Measurements from ENCODE around the gene PPP6R2.
A peak's percentile ranks its signal among the peaks of the same experiment; 100 is the strongest.

PPP6R2 gene, protein sequence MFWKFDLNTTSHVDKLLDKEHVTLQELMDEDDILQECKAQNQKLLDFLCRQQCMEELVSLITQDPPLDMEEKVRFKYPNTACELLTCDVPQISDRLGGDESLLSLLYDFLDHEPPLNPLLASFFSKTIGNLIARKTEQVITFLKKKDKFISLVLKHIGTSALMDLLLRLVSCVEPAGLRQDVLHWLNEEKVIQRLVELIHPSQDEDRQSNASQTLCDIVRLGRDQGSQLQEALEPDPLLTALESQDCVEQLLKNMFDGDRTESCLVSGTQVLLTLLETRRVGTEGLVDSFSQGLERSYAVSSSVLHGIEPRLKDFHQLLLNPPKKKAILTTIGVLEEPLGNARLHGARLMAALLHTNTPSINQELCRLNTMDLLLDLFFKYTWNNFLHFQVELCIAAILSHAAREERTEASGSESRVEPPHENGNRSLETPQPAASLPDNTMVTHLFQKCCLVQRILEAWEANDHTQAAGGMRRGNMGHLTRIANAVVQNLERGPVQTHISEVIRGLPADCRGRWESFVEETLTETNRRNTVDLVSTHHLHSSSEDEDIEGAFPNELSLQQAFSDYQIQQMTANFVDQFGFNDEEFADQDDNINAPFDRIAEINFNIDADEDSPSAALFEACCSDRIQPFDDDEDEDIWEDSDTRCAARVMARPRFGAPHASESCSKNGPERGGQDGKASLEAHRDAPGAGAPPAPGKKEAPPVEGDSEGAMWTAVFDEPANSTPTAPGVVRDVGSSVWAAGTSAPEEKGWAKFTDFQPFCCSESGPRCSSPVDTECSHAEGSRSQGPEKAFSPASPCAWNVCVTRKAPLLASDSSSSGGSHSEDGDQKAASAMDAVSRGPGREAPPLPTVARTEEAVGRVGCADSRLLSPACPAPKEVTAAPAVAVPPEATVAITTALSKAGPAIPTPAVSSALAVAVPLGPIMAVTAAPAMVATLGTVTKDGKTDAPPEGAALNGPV

DNA sequence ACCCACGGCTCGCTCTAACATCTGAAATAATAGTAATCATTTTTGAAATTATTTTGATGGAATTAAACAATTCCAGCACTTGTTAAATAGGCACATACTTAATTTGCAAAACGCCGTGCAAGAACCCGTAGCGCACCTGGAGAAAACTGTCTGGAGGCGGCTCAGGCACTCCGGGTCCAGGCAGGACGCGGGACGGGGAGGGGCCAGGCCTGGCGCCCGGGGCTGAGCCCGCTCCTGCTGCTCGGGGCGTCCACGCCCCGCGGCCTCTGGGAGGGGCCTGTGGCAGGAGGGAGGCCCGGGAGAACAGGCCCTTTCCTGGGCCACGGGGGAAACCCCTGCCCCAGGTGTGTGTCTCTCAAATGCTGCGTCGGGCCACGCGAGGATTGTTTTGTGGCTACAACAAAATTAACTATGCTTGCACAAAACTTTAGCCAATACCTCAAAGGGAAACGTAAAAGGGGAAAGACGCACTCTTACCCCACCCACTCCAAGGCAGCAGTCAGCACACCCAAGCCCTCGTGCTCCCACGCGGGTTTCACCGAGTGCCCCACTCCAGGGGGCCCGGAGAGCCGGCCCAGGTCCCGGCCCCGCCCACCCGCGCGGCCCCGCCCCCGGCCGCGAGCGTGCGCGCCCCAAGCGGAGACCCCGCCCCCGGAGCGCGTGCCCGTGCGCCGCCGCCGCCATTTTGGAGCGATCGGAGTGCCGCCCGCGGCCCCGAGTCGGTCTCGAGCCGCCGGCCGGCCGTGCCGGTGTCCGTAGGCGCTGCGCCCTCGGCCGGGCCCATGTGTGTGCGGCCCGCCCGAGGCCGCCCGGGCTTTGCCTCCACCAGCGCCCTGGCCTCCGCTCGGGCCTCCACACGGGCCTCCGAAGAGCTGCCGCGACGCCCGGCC lies at the start of gene PPP6R2:
Gene PPP6R2 (plus strand): TSS at position 677 of the 890 bp plus-strand sequence. CDS start 50,582 bp downstream, outside the sequence.
- peak; percentile 50 for DNase-seq

DNA sequence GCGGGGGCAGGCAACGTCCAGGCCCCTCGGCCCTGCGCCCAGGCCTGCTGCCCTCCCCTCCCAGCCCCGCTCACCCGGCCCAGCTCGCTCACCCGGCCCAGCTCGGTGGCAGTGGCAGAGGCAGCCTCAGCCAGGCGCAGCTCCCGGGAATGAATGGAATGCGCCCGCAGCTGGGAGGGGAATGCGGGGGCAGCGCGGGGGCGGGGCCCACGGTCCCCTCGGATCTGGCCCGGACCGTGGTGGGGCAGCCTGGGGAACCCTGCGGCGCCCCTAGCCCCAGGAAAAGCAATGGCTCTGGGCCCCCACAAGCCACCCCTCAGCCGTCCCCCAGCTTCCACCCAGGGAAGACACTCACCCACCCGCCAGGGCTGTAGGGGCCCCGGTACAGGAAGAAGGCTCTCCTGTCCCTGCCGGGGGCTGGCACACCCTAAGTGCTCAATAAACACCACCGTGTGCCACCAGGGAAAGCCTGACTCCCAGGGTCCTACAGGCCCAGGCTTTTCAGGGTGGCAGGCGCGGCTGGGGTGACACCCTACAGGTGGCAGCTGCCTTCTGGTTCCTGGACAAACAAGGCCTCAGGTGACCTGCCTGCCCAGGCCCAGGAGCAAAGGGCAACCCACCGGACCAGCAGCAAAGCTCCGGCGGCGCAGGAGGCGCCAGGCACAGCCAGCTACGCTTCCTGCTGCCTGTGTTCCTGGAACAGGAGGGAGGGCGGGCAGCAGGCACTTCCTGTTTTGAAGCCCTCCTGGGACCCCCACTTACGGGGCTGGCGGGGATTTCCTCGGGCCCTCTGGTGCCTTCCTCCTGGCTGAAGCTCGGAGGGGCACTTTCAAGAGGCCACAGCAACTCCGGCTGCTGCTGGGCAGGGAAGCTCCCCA lies 49.4 kb upstream of the PPP6R2 start:
- DNase-seq = no peak

DNA sequence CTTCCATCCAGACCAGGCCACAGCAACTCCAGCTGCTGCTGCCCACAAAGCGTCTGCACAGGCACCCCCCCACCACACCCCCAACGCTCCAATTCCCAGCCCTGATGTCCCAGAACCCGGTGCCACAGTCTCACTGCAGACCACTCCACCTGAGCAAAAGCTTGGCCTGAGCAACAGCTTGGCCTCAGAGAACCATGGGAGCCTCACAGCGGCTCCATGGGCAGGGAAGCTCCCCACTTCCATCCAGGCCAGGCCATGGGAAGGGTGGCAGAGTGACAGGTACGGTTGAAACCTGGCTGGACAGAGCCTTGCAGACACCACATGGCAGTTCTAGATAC lies 48.8 kb upstream of the PPP6R2 start:
- no peak for DNase-seq

DNA sequence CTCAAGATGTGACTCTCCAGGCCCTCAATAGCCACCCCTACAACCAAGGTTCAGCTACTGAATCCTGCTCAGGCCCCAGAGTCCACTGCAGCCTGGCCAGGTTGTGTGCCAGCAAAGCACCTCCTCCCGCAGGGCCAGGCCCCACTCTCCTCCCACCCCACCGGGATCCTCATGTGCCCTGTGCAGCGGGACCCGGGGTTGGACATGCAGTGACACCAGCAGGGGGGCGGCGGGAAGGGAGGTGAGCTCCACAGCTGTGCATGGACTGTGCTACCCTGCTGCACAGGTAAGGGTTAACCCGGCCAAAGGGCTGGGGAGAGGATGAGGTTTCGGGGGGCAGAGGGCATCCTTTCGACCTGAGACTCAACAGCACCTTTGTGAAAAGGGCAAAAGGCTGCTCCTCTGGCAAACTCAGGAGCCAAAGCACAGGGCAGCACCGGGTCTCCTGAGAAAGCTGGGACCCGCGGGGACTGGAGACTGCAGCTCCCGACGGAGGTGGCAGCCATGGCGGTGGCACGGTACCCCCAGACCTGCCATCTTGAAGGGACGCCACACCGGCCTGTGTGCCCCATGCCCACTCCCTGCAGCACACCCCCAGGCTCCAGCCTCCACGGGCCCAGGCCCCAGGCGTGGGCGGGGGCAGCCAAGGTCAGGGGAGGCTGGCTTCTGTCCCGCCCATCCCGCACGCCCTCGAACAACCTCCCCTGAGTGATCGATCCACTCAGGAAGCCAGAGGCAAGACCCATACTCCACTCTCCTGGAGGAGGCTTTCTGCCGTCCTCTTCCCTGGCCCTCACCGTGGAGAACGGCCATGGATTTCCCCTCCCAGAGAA lies 46.3 kb upstream of the PPP6R2 start:
- no peak for DNase-seq

DNA sequence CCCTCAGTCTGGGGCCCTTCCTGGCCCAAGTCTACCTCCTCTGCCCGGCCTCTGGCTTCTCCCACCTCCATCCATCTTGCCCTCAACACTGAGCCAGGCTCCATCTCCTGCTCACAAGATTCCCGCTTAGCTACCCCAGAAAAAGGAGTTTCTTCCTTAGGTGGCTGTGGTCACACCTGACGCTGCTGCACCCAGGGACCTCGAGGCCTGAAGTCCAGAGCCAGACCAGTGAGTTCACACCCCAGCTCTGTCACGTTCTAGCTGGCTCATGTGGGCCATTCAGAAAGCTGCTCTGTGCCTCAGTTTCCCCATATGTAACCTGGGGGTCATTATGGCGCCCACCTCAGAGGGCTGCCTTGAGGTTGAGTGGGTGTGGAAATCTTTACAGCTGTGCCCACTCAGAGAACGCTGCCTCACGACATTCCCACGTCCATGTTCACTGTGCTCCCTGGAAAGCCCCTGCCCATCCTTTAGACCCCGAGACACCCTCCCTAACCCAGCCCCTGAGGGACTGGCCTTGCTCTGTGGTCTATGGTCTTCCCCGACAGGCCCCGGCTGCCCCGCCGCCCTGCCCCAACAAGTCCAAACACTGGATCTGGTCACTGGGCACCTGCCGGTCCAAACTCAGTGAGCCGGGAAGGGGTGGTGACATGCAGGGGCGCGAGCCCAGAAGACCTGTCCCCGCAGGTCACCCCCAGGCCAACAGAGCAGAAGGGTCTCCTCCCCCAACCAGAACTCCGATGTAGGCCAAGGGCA lies 45.4 kb upstream of the PPP6R2 start:
- no peak for DNase-seq

DNA sequence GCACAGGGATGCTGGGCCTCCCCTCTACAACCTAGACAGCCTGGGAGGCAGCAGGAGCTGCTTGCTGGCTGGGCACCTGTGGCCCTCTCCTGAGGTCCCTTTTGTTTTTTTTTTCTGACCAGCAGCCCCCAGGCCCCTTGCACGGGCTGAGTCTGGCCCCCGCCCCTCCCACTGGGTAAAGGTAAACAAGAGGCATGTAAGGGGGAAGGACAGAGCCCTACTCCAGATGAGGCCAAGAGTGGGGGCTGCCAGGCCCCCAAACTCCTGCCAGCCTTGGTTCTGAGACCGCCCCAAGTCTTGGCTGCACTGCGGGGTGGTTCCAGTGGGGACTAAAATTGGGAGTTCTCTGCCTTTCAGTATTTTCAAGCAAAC lies 44.9 kb upstream of the PPP6R2 start:
- no peak for DNase-seq

DNA sequence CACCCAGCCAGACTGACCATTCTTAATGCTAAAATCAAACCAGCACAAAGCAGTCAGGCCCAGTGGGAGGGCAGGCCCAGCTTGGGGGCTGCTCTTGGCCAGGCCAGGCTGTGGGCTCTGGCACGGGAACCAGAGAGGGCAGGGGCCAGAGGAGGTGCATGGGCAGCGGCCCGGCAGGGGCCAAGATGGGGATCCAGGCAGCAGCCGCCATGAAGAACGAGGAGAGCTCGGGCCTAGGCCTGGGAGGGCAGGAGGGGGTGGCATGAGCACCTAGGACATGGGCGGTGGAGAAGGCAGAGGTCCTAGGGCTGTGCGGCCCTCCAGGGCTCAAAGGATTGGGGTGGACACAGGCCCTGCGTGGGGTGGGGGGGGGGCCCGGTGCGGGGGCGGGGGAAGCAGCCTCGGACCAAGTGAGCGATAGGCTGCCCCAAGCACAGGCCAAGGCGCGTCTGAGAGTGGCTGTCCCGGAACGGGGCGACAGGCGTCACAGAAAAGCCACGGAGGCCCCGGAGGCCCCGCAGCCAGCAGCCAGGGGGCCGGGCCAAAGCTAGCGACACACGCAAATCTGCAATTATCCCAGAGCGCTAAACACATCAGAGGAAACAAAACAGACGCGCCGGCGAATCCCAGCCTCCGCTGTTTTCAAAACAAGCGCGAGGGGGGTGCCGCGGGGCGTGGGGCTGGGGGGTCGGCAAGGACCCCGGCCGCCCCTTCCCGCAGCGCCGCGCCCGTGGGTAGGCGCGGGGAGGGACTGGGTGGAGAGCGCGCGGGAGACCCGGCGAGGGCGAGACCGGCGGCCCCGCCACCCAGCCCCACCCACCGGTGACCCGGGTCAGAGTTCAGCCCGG lies 44.0 kb upstream of the PPP6R2 start:
- no peak for DNase-seq

DNA sequence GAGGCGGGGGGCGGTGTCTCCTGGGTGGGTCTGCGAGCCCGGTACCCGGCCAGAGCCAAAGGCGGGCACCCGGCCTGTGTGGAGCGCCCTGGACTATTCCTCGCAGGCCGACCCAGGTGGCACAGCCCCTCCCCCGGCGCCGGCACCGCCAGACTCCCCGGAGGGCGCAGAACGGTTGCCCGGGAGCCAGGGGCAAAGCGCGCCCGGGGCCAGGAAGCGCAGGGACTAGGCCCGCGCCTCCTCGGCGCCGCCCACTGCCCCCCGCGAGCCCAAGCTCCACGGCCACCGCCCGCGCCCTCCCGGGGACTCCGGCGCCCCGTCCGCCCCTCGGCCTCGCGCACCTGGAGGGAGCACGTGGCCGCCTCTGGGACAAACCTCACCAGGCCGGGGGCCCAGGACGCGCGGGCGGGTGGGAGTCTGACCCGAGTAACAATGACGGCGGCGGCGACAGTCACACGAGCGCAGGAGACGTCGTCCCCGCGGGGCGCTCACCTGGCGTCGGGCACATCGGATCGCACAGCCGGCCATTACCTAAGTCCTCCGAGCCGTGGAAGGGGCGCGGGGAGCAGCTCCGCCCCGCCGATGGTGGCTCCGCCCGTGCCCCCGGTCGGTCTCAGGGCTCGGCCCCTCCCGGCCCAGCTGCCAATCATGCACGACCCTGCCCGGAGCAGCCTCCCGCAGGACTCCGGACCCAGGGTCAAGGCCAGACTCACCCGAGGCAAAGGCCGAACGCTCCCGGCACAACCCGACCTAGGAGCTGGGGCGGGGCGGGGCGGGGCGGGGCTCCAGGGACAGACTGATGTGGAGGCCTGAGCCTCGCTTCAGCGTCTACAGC lies 43.1 kb upstream of the PPP6R2 start:
- no peak for DNase-seq

DNA sequence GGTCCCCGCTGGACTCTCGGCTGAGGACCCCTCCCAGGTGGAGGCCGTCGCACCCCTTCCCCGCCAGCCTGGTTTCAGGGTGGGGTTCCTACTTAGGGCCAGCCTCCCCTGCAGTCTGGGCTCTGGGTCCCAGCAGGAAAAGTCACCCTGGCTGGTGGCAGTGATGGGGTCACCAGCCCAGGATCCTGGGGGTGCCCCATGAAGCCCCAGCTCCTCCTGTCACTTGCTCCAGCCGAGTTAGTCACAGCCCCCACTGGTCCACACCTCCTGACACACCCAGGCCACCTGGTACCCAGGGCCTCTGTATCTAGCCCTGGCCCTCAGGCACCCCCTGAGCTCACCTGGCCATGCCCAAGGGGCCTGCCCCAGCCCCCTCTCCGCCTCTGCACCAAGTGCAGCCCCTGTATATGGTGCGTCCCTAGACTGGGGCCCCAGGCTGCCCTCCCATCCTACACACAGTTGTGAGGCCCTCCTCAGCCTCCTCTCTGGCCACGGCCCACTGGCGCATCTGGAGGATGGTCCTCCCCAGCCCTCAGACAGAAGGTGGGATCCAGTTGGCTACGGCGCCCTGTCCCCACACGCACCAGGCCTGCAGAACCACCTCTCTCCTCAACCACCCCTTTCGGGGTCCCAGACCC lies 42.4 kb upstream of the PPP6R2 start:
- DNase-seq = no peak

DNA sequence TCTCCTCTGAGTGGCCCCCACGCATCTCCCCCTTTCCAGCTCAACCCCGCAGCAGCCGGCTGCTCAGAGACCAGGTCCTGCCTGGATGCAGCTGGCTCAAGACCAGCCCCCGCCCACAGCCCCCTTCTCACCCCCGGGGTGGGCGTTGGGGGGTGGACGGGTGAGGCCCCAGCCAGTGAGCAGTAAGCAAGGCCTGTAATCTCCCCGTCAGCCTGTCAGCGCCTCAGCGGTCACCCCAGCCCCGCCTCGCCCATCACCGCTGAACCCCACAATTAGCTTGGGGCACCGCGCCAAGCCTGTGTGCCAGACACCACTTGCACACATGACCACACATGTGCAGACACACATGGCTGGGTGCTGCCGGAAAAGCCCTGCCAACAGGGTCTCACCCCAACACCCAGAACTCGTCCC lies 41.5 kb upstream of the PPP6R2 start:
- DNase-seq = no peak

DNA sequence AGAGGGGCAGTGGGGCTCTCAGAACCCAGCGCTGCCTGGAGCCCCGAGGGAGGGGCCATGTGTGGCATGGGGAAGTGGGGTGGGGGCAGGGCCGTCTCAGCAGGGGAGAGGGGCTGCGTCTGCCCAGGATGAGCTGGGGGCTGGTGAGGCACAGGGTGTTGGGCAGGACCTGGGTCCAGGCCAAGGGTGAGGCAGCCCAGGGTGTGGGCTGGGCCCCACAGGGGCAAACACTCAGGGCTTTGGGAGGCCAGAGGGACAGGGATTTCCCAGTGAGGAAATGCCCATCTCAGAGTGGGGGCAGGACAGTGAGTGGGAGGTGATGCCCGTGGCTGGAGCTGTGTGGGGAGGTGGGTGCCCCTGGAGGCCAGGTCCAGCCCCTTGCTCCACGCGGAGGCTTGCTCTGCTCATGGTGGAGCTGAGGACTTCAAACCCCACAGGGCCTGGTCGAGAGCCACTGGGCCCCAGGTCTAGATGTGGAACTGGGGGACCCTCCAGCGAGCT lies 41.0 kb upstream of the PPP6R2 start:
- DNase-seq = no peak

DNA sequence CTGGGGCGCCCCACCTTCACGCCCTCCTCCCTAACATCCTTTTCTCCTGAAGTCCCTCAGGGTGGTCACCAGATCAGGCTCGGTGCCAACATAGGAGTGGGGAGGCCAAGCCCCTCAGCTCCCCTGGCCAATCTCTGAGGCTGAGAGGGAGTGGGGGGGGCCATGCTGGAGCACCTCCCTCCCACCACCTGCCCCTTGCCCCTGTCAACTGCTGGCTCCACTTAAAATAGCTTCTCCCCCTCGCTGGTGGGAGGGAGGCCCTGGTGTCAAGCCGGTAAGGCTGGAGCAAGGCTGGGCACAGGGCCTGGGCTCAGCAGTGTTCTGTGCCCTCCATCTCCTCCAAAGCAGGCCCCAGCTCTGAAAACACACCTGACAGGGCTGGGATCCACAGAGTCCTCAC lies 40.6 kb upstream of the PPP6R2 start:
- DNase-seq = no peak

DNA sequence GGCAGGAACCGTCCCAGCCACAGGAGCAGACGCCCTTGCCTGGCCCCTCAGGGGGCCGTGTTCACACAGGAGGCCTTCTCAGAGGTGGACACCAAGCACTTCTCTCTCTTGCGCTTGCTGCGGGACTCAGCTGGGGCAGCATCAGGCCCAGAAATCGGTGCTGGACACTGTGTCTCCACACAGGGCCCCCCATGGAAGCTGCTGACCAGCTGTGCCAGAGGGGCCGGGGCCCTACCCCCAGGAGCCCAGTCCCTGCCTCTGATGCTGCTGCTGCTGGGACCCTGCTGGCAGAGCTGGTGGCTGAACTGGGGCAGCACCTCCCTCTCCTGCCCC lies 39.6 kb upstream of the PPP6R2 start:
- no peak for DNase-seq

DNA sequence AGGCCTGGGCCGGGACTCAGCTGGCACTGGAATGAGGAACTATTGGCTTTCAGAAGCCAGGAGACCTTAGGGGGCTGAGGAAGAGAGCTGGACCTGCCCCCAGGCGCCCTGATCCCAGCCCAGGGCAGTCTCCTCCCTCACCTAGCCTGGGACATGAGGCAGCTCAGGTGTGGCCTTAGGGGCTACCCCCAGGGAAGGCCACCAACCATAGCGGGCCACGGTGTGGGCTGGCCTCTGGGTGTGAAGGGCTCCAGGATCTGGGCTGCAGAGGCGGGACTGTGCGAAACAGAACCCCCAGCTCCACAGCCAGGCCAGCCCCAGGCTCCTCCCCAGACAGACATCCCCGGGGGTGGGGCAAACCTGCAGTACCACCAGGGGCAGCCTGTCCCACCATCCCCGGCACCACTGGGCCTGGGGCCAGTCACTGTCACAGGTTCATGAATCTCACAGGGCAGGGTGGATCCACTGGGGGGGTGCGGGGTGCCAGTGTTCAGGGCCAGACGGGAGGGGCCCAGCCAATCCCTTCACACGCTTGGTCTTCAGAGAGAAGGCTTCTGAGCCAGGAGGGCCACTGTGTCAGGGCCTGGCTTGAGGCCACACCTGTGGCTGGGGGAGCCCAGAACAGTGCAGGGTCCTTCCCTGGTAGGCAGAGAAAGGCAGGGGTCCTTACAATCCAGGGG lies 39.1 kb upstream of the PPP6R2 start:
- DNase-seq = no peak

DNA sequence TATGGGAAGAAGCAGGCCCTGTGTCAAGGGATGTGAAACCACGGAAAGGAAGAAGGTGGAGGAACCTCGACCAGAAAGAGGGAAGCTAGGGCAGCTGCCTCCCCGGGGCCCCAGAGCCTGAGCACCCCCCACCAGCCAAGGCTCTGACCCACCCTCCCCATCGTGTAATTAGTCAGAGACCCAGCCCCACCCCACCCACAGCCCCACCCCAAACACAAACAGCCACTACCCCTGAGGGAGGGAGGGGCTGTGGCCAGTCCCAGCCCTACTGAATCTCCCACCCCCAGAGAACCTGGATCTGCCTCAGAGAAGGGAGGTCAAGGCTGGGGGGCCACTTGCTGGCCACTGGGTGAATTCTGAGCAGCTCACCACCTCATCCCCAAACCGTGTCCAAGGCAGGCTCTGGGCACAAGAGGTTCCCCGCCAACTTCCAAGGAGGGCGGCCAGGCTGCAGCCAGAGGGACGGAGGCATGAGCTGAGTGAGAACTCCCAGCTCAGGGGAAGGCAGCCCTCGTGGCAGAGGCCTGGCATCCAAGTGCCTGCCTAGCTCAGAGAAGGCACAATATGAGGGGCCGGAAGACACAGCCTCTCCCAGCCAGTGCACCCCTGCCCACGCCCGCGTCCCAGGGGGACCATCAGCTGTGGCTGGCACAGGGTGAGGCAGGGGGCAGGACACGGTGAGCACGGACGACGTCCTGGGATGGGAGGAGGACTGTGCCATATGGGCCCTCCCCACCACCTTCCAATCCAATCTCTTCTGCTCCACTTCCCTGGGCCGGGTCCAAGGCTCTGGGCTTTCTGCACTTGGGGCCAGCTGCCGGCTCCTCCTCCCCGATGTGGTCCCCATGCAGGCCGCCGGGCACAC lies 38.4 kb upstream of the PPP6R2 start:
- no peak for DNase-seq

DNA sequence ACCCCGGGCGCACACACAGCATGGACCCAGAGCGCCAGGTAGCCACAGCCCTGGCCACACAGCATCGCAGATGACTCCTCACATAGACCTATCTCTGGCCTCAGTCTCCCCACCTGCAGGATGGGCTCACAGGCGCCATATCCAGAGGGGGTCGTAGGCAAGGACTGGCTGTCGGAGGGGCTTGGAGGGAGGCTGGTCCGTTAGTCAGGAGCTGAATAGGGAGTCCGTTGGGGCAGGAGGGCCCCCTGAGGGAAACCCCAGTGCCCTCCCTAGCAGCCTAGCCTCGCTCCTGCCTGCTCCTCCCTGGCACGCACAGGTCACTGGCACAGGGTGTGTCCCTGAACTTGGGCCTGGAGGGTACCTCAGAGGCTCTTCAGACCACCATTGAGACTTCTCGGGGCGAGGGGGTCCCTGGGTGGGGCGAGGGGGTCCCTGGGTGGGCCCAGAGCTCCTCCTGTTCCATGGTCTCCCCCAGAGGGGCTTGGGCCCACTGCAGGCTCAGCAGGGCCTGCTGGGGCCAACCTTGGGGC lies 37.7 kb upstream of the PPP6R2 start:
- no peak for DNase-seq
